Stimulated activated CD8-positive, alpha-beta memory T cell treated with anti-CD3 and anti-CD28 coated beads, Interleukin-15, amount 100 ng/mL, for 48 hours (primary cell): ENCODE measurements around the gene DDIT4.
"Not testable (repeated sequence)": the region's sequence is repeated elsewhere in the genome, so short reads cannot be mapped to it uniquely, and the experiment has no call there.

ENCODE experiments used
- DNase-seq, 2 donors: peaks; one replicate each; pipeline ENCODE4 v3.0.0-alpha.2; 2020; ENCODE audit warnings: low read depth in 2 of 2

The DDIT4 gene

GRCh38 chr10:72273410-72274212, at the start of gene DDIT4:
TSS of gene DDIT4 (plus strand) at chr10:72273924. CDS start at chr10:72274217, 293 bp downstream.
- DNase-seq = peak; percentile 99

GRCh38 chr10:72224191-72224590, 49.5 kb upstream of the DDIT4 start:
- DNase-seq = not testable (repeated sequence)

GRCh38 chr10:72226418-72227027, 47.2 kb upstream of the DDIT4 start:
- DNase-seq = no peak

GRCh38 chr10:72227826-72228225, 45.9 kb upstream of the DDIT4 start:
- DNase-seq = no peak

- no peak for DNase-seq
Observed at GRCh38 chr10:72228318-72228751, 45.4 kb upstream of the DDIT4 start.

- DNase-seq = no peak
Observed at GRCh38 chr10:72229261-72230251, 44.2 kb upstream of the DDIT4 start.

- no peak for DNase-seq
Observed at GRCh38 chr10:72233621-72234020, 40.1 kb upstream of the DDIT4 start.

GRCh38 chr10:72234560-72235095, 39.1 kb upstream of the DDIT4 start:
- DNase-seq = no peak

GRCh38 chr10:72235544-72236279, 38.0 kb upstream of the DDIT4 start:
- no peak for DNase-seq

GRCh38 chr10:72238392-72239175, 35.1 kb upstream of the DDIT4 start:
- no peak for DNase-seq

- DNase-seq = no peak
Observed at GRCh38 chr10:72239409-72239808, 34.3 kb upstream of the DDIT4 start.

GRCh38 chr10:72240371-72240770, 33.4 kb upstream of the DDIT4 start:
- no peak for DNase-seq

- DNase-seq = no peak
Observed at GRCh38 chr10:72241691-72242252, 32.0 kb upstream of the DDIT4 start.

- DNase-seq = no peak
Observed at GRCh38 chr10:72242675-72243074, 31.0 kb upstream of the DDIT4 start.

GRCh38 chr10:72243822-72244437, 29.8 kb upstream of the DDIT4 start:
- DNase-seq = no peak

- DNase-seq = no peak
Observed at GRCh38 chr10:72244573-72245038, 29.1 kb upstream of the DDIT4 start.

GRCh38 chr10:72245949-72246525, 27.7 kb upstream of the DDIT4 start:
- no peak for DNase-seq

GRCh38 chr10:72248468-72249151, 25.1 kb upstream of the DDIT4 start:
- DNase-seq = peak; percentile 55 to 57
